Gastroesophageal sphincter (tissue), 4 donors: Measurements from ENCODE around the gene AADAC. TPM values are rescaled to one million over a fixed set of nuclear protein-coding genes. Genes with fewer than 3 reads are reported as not detected.

Experiments used
- ATAC-seq: fragments of 150-250 bp; one replicate; pipeline ENCODE4 v1.9.1; 2016; ENCODE audit warnings: mild to moderate bottlenecking, moderate library complexity
- H3K27ac ChIP-seq, 4 donors: fragments of 200-600 bp; sonication (generic) in 3 of 4; 1 replicate in 3 of 4; 2 replicates in 1 of 4; pipeline ENCODE4 v1.5.1; 2016 to 2019
- H3K27me3 ChIP-seq: fragments of 200-600 bp; sonication (generic); one replicate; pipeline ENCODE4 v1.5.1; 2019
- H3K36me3 ChIP-seq, 2 donors: fragments of 200-600 bp; sonication (generic); one replicate each; pipeline ENCODE4 v1.5.1; 2019; ENCODE audit warnings: control low read depth in 1 of 2
- H3K4me1 ChIP-seq, 3 donors: fragments of 200-600 bp; sonication (generic); 1 replicate in 2 of 3; 2 replicates in 1 of 3; pipeline ENCODE4 v1.5.1; 2016 to 2019; ENCODE audit warnings: control low read depth in 2 of 3
- H3K4me3 ChIP-seq, 2 donors: fragments of 200-600 bp; sonication (generic); one replicate each; pipeline ENCODE4 v1.5.1; 2019; ENCODE audit warnings: mild to moderate bottlenecking in 1 of 2, moderate library complexity in 1 of 2
- H3K9me3 ChIP-seq, 3 donors: fragments of 200-600 bp; sonication (generic); one replicate each; pipeline ENCODE4 v1.5.1; 2017 to 2019; ENCODE audit warnings: control low read depth in 2 of 3
- EP300 ChIP-seq: sonication (generic); formaldehyde crosslinking; IDR thresholded peaks from one replicate; pipeline ENCODE4 v1.6.1; 2017; ENCODE audit warnings: antibody characterized with exemption, mild to moderate bottlenecking
- POLR2A ChIP-seq, 2 donors: fragments of 450-650 bp; IDR thresholded peaks; one replicate each; pipeline ENCODE4 v1.6.1; 2017; ENCODE audit warnings: antibody characterized with exemption in 2 of 2, mild to moderate bottlenecking in 2 of 2, moderate library complexity in 1 of 2
- POLR2AphosphoS5 ChIP-seq: sonication (generic); formaldehyde crosslinking; IDR thresholded peaks from one replicate; pipeline ENCODE4 v1.6.1; 2017; ENCODE audit warnings: antibody characterized with exemption
- WGBS, 2 donors: methylation state at CpG; one replicate each; pipeline ENCODE4 v1.1.5; 2018; ENCODE audit warnings: low coverage in 1 of 2; 5-methylcytosine and 5-hydroxymethylcytosine counted together
- total RNA-seq, 4 donors: library from RNA; depleted of rRNA; stranded (reverse); fragments of >200 nt; gene quantifications; one replicate each; pipeline ENCODE4 v1.1.0, GENCODE V29; 2016
- TF ChIP-seq, protein P1 (sequence below), 4 experiments: fragments of 200-600 bp in 2 of 4; fragments of 450-650 bp in 2 of 4; sonication (generic) in 1 of 4; IDR thresholded peaks; one replicate each; pipeline ENCODE4 v1.5.1; 2017 to 2019; ENCODE audit warnings: antibody characterized with exemption in 4 of 4, mild to moderate bottlenecking in 2 of 4, moderate library complexity in 2 of 4

Gene AADAC
- total RNA-seq, 4 donors from 2014 or later, result 0.40 TPM; not detected in 3

- Histone ChIP-seq H3K27ac (no peak overlapping the region), H3K9me3 (no peaks in the 10 kb centered on the region), H3K4me1 (peaks cover 7 to 13% (median 8%) of the 10 kb centered on the region in 3 donors), H3K4me3 (no peak overlapping the region), H3K27me3 (no peaks in the 10 kb centered on the region), H3K36me3 (no peaks in the 10 kb centered on the region)
- TF ChIP-seq POLR2AphosphoS5, result no peak
- TF ChIP-seq, protein P1, sequence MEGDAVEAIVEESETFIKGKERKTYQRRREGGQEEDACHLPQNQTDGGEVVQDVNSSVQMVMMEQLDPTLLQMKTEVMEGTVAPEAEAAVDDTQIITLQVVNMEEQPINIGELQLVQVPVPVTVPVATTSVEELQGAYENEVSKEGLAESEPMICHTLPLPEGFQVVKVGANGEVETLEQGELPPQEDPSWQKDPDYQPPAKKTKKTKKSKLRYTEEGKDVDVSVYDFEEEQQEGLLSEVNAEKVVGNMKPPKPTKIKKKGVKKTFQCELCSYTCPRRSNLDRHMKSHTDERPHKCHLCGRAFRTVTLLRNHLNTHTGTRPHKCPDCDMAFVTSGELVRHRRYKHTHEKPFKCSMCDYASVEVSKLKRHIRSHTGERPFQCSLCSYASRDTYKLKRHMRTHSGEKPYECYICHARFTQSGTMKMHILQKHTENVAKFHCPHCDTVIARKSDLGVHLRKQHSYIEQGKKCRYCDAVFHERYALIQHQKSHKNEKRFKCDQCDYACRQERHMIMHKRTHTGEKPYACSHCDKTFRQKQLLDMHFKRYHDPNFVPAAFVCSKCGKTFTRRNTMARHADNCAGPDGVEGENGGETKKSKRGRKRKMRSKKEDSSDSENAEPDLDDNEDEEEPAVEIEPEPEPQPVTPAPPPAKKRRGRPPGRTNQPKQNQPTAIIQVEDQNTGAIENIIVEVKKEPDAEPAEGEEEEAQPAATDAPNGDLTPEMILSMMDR (IDR thresholded peaks at IDR 0.05), result no peak
- ATAC-seq, result no peak
- WGBS, 2 donors, result 52 to 65% methylated on average over 4 of the region's 4 CpGs
These were observed 38.3 kb upstream of the AADAC start for GRCh38 chr3:151775314-151776258.

GRCh38 chr3:151776259-151776740 lies 37.6 kb upstream of the AADAC start:
- 92 to 100% methylated on average over 1 of the region's 1 CpG for WGBS, 2 donors
- no peak for ATAC-seq

DNA sequence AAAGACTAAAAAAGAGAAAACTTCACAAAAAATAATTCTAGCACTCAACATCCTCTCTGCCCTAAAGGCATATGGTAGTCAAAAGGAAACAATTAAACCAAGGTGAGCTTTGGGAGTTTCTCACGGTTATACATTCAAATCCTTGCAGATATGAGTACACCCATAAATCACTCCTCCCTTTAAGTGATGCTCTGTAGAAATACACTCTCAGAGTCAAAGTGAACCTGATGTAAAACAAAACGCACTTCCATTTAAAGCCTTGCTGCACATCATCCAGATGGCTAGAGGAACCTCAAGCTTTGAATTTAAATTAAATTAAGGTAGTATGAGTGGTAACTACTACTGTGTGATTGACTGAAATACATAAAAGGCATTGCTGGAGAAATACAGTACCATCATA lies 36.0 kb upstream of the AADAC start:
- Histone ChIP-seq H3K27ac (no peak overlapping the region), H3K4me3 (no peak overlapping the region), H3K9me3 (no peaks in the 10 kb centered on the region), H3K27me3 (no peaks in the 10 kb centered on the region), H3K4me1 (no peaks in the 10 kb centered on the region), H3K36me3 (no peaks in the 10 kb centered on the region)
- no peak for ATAC-seq
- TF ChIP-seq POLR2A (IDR thresholded peaks at IDR 0.05), result no peak
- no peak for TF ChIP-seq EP300
- WGBS, 2 donors, result 75 to 97% methylated on average over 2 of the region's 2 CpGs

More at GRCh38 chr3:151776259-151776740, 37.6 kb upstream of the AADAC start:
- Histone ChIP-seq H3K4me1 (peaks cover under 1 to 6% (median 4%) of the 10 kb centered on the region in 3 donors), H3K27me3 (no peaks in the 10 kb centered on the region), H3K36me3 (no peaks in the 10 kb centered on the region), H3K4me3 (no peak overlapping the region), H3K27ac (no peak overlapping the region), H3K9me3 (no peaks in the 10 kb centered on the region)
- TF ChIP-seq EP300 (no peak), POLR2AphosphoS5 (no peak), POLR2A (IDR thresholded peaks at IDR 0.05) (no peak)
- TF ChIP-seq, protein P1 (IDR thresholded peaks at IDR 0.05), result no peak

DNA sequence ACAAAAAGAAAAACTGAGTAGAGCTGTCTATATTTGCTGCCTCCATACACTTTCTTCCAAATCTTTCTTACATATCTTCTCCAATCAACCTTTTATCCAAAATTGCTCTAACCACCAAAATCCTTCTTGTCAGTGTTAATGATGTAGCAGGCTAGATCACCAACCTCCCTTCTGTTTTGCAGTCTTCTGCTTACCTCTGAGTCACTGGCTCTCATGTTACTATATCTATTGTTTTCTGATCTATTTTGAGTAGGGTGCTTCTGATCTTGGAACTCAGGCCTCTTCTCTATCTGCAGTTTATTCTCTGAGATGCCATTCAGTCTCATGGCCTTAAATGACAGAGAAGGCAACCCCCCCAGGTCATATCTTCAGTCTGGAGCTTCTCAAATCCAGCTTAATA lies 26.3 kb upstream of the AADAC start:
- Histone ChIP-seq H3K4me3 (no peak overlapping the region), H3K27ac (no peak overlapping the region), H3K9me3 (no peaks in the 10 kb centered on the region), H3K4me1 (no peaks in the 10 kb centered on the region), H3K36me3 (no peaks in the 10 kb centered on the region), H3K27me3 (no peaks in the 10 kb centered on the region)
- no peak for ATAC-seq
- TF ChIP-seq POLR2AphosphoS5 (no peak), EP300 (no peak), POLR2A (IDR thresholded peaks at IDR 0.05) (no peak)
- TF ChIP-seq, protein P1 (IDR thresholded peaks at IDR 0.05), result no peak

DNA sequence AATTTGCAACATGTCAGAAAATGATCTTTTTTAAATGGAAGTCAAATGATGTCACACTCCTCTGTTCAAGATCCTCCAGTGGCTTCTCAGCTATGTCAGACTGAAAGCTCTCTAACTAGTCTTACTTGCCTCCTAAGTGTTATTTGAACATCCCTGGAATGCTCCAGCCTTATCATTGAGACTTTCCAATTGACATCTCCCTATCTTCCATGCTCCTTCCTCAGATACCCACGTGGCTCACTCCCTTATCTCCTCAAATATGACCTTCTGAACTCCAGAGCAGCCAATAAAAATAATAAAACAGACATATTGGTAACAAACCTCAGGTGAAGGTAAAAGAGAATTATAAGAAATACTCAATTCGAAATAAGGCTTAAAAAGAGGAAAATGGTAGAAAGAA lies 25.5 kb upstream of the AADAC start:
- no peaks in the 10 kb centered on the region for H3K36me3 ChIP-seq
- no peaks in the 10 kb centered on the region for H3K4me1 ChIP-seq
- 66% methylated on average over 2 of the region's 2 CpGs; no CpG with 5 or more reads in 1 of the 2 donors for WGBS, 2 donors
- TF ChIP-seq, protein P1 (IDR thresholded peaks at IDR 0.05), result no peak
- TF ChIP-seq EP300 (no peak), POLR2AphosphoS5 (no peak), POLR2A (IDR thresholded peaks at IDR 0.05) (no peak)
- no peaks in the 10 kb centered on the region for H3K27me3 ChIP-seq
- no peak for ATAC-seq
- H3K27ac ChIP-seq, result no peak overlapping the region
- no peak overlapping the region for H3K4me3 ChIP-seq
- no peaks in the 10 kb centered on the region for H3K9me3 ChIP-seq
